ENCODE measurements around the gene VLDLR.

DNA sequence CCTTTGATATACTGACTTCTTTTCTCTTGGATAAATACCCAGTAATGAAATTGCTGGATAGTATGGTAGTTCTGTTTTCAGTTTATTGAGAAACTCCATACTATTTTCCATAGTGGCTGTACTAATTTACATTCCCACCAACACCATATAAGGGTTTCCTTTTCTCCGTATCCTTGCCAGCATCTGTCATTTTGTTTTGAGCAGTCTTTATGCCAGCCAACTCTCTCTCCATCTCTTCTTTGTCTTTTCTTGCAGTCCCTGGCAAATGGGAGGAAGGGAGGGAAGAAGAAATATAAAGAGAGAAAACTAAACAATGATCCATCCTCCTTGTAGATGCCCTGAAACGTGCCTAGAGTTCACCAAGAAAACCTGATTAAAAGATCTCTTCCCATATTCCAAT, 9.6 kb upstream of the VLDLR start:
- TF ChIP-seq, protein P1, sequence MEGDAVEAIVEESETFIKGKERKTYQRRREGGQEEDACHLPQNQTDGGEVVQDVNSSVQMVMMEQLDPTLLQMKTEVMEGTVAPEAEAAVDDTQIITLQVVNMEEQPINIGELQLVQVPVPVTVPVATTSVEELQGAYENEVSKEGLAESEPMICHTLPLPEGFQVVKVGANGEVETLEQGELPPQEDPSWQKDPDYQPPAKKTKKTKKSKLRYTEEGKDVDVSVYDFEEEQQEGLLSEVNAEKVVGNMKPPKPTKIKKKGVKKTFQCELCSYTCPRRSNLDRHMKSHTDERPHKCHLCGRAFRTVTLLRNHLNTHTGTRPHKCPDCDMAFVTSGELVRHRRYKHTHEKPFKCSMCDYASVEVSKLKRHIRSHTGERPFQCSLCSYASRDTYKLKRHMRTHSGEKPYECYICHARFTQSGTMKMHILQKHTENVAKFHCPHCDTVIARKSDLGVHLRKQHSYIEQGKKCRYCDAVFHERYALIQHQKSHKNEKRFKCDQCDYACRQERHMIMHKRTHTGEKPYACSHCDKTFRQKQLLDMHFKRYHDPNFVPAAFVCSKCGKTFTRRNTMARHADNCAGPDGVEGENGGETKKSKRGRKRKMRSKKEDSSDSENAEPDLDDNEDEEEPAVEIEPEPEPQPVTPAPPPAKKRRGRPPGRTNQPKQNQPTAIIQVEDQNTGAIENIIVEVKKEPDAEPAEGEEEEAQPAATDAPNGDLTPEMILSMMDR (IDR thresholded peaks at IDR 0.05): no peak
- TF ChIP-seq ZFX (IDR thresholded peaks at IDR 0.05; ENCODE audit: borderline replicate concordance): no peak
